ENCODE measurements around the gene ARHGAP30.
"Not testable (repeated sequence)": the region's sequence is repeated elsewhere in the genome, so short reads cannot be mapped to it uniquely, and the experiment has no call there.

ARHGAP30 gene

GRCh38 chr1:161070761-161071160 is 1.1 kb upstream of the ARHGAP30 start:
- DNase-seq (ENCODE audit: low read depth in 2 of 2, low spot score in 1 of 2): no peak

DNA sequence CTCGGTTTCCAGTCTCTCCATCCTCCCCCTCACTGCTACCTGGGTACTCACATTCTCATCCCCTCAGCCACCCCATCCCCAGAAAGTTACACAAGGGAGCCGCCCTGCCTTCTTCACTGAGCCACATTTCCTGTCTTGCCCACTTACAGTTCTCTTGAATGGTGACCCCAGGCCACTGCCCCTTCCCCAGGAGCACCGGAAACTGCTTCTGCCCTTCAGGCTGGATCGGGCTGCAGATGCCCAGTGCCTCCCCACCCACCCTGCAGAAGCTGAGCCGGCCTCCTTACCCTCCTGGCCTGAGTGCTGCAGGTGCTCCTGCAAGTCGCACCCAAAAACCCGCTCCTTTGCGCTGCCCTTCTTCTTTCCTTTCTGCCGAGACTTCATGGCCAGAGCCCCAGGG is 450 bp downstream of the ARHGAP30 start:
- DNase-seq (ENCODE audit: low read depth in 2 of 2, low spot score in 1 of 2): no peak

GRCh38 chr1:161068306-161069234 is 1.1 kb downstream of the ARHGAP30 start:
- peak; percentile 53 to 70 for DNase-seq (ENCODE audit: low read depth in 2 of 2, low spot score in 1 of 2)

- DNase-seq (ENCODE audit: low read depth in 2 of 2, low spot score in 1 of 2): no peak
These were observed 3.0 kb downstream of the ARHGAP30 start for GRCh38 chr1:161066694-161067093.

GRCh38 chr1:161065681-161066080 is 4.0 kb downstream of the ARHGAP30 start:
- DNase-seq (ENCODE audit: low read depth in 2 of 2, low spot score in 1 of 2): not testable (repeated sequence)

GRCh38 chr1:161063936-161064335 is 5.8 kb downstream of the ARHGAP30 start:
- not testable (repeated sequence) for DNase-seq (ENCODE audit: low read depth in 2 of 2, low spot score in 1 of 2)

DNA sequence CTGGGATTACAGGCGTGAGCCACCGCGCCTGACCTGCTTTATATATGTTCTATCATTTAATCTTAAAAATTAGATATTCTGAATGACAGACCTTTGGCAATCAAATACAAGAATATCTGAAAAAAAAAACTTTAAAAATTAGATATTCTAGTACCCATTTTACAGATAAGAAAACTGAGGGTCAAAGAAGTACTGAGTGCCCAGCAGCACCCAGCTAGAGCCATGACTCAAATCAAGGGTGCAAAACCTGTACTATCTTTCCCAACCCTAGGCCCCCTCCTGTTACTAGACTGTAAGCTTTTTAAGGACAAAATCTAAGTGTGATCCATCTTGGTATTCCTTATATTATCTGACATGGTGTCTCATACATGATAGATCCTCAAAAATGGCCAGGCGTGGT is 8.3 kb downstream of the ARHGAP30 start:
- DNase-seq (ENCODE audit: low read depth in 2 of 2, low spot score in 1 of 2): no peak

- no peak for DNase-seq (ENCODE audit: low read depth in 2 of 2, low spot score in 1 of 2)
These were observed 10.4 kb downstream of the ARHGAP30 start for GRCh38 chr1:161059293-161059692.

DNA sequence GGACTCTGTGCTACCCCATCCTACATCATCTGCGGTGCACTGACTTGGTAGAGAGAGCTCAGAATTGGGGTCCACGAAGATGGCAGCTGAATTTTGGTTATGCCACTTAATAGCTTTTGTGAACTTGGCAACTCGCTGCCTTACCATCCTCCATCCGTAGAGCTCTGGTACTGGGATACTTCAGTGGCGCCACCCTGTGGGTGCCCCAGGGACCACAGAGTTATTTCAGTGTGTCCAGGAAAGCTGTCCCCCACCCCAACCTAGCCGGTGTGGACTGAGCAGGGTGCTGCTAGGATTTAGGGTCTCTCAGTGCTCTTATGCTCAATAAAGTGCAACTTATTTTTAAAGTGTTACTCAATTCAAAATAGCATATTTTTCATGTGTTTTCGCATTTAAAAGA is 14.9 kb downstream of the ARHGAP30 start:
- no peak for DNase-seq (ENCODE audit: low read depth in 2 of 2, low spot score in 1 of 2)

DNA sequence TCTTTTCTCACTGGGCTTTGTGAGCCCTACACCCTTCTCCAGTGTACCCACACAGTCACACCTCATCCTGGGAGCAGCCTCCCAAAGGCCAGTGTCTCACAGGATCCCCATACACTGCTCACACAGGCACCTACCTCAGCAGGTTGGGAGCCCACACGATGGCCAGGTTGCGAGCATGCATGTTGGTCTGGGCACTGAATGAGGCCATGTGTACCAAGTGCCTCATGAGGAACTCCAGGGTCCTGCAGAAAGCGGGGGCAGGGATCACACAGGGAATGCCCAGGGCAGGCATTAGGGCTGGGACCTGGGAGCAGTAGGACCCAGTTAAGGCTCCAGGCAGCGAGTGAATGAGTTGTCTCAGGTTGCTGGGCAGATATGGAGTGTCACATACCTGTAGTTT is 15.5 kb downstream of the ARHGAP30 start:
- DNase-seq (ENCODE audit: low read depth in 2 of 2, low spot score in 1 of 2): no peak

- DNase-seq (ENCODE audit: low read depth in 2 of 2, low spot score in 1 of 2): no peak
These were observed 16.8 kb downstream of the ARHGAP30 start for GRCh38 chr1:161052899-161053298.

DNA sequence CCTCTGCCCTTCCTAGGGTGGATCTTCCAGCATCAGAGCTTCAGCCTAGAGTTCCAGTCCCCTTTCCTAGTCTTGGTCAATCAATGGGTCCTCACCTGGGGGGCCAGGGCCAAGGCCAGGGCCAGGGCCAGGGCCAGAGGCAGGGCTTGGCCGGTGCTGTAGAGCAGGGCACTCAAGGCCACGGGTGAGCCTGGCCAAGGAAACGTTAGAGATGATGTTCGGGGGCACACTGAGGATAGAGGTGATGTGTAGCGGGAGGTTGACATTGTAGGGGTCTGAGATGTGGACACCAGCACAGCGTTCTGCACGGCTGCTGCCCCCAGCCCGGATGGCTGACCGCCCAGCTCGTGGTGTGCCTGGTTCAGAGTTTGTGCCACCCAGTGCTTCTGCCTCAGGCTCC is 18.5 kb downstream of the ARHGAP30 start:
- DNase-seq (ENCODE audit: low read depth in 2 of 2, low spot score in 1 of 2): no peak

DNA sequence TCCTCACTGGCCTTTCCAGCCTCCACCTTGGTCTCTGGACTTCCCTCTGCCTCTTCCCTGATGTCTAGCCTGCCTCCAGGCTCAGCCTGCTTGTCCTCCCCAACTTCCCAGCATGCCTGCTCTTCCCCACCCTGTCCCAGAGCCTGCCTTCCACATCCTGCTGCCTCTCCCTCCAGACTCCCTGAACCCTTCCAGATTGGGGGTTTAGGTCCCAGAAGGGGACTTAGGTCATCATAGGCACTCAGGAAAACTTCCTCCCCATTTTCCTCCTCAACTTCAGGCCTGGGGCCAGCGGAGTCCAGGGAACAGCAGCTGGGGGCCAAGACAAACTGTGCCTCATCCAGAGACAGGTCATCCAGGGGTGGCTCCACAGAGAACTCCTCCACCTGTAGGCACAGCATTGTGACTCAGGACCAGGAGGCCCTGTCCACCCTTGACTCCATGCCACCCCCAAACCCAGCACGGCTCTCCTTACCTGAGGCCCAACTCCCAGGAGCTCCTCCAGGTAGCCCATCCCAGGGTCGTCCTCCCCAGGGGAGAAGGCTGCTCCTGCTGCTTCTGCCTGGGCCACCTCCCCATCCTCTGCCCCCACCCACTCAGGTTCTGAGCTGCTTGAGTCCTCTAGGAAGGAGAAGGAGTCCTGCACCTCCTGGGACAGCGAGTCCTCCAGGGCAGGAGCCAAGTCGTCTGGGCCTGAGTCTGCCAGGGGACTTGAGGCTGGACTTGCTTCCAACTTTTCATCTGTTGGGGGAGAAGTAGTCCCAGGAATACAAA is 20.6 kb downstream of the ARHGAP30 start:
- DNase-seq (ENCODE audit: low read depth in 2 of 2, low spot score in 1 of 2): no peak

DNA sequence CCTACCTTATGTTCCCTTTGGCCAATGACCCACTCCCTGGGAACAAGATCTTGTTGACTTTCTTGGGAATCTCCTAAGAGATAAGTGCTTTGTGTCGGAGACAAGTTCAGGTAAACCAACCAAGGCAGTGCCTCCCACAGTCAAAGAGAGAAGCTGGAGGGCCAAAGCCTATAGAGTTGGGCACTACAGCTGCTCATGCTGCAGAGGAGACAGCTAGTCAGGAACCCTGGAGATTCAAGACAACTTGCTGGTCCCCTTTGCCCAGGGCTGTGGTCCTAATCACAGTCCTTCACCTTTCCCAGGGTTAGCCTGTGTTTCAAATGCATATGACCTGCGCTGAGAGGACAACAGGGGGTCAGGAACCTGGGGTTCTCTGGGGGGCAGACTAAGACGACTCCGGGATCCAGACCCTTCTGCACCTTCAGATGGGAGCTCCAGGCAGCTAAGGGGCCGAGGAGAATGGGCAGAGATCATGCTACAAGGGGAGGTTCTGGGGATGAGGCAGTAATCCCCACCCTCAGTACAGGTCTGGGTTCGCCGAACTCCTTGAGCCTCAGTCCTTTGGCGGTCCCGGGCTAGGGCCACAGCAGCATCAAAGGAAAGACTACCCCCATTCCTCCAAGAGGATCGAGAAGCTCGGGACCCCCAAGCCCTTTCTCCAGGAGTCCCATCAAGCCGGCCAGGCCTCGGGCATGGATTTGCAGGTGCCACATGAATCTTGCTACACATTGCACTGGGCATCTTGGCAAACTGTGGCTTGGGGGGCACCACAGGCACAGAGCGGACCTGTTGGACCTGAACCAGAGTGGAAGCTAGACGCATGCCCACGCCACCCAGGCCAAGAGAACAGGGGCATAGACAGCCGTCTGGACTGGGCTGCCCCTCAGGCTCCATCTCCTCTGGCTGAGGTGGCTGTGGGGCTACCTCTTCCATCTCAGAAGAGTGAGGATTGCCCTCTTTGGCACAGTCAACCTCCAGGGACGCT is 22.0 kb downstream of the ARHGAP30 start:
- DNase-seq (ENCODE audit: low read depth in 2 of 2, low spot score in 1 of 2): no peak

DNA sequence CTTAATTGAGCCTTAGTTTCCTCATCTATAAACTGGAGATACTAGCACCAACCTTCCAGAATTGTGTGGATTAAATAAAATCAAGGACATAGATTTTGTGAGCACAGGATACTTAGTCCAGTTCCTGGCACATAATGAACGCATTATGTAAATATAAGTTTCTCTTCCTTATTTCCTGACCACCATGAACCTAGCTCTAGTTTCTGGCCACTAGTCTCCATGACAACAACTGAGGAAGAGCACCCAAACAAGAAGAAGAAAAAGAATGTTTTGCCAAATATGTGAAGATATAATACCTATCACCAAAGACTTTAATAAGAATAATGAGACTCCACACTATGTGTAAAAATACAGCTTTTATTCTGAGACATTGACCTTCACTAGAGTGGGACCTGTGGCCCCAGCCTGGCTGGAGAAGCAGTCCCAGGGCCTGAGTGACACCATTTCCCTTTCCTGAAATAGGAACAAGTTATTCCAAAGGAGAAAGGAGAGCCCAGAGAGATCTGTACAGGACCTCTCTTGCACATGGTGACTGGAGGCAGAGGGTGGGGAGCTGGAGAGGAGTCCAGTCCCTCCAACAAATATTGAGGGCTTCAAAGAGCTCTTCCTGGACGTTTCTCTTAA is 23.0 kb downstream of the ARHGAP30 start:
- DNase-seq (ENCODE audit: low read depth in 2 of 2, low spot score in 1 of 2): no peak

DNA sequence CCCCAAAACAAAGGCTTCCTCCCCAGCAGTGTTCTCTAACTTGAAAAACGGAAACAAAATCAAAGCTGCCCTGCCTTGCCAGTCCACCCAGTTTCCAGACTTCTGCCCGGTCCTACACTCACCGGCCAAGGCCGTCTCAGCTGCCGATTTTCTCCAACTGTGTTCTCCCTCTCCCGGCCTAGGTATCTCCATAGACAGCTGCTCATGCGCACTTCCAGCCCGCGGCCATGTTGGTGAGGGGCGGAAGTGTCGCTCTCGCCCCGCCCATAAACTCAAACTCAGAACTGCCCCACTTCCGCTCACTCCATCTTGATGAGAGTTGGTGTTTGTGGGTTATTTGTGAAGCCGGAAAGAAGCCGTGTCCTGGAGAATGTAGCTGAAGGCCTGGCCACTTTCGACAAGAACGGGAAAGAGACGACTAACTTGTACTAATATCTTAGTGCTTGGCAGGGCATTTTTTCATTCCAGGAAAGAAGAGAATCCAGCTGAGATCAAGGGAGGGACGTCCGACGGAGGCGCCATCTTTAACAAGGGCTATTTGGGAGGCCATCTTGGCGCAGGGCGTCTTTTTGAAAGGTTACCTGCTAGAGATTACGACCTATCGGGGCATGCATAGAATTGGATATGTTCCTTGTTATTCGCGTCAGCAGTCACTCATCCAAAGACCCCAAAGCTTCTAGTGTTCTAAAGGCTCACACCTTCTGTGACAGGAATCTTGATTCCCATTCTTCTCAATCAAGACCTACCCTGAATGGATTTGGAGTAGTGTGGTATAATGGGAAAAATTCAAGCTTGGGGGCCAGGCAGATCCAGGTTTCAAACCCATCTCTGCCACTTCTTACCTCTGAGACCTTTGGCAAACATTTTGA is 23.7 kb downstream of the ARHGAP30 start, which contains the start of gene USF1:
Gene USF1 (minus strand): TSS at position 242 of the 869 bp plus-strand sequence. CDS start 2,702 bp downstream, outside the sequence.
- peak; percentile 82 for DNase-seq (ENCODE audit: low read depth in 2 of 2, low spot score in 1 of 2)

- DNase-seq (ENCODE audit: low read depth in 2 of 2, low spot score in 1 of 2): peak; percentile 18 to 35
These were observed 24.6 kb downstream of the ARHGAP30 start for GRCh38 chr1:161044908-161045735.

DNA sequence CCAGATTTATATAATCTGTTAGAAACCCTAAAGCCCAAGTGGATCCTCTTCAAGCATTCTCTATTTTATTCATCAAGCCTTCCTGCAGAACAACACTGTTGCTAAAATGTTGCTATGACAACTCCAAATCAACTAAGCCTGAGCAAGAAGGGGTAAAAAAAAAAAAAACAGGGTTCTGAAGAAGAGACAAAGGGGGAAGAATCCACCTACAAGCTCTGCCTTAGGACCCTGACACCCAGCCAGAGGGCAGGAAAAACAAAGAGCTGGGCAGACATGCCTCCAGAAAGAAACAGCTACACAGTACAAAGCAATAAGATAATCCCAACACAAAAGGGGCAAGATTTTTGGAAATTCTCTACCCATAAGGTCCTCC is 25.2 kb downstream of the ARHGAP30 start:
- no peak for DNase-seq (ENCODE audit: low read depth in 2 of 2, low spot score in 1 of 2)

DNA sequence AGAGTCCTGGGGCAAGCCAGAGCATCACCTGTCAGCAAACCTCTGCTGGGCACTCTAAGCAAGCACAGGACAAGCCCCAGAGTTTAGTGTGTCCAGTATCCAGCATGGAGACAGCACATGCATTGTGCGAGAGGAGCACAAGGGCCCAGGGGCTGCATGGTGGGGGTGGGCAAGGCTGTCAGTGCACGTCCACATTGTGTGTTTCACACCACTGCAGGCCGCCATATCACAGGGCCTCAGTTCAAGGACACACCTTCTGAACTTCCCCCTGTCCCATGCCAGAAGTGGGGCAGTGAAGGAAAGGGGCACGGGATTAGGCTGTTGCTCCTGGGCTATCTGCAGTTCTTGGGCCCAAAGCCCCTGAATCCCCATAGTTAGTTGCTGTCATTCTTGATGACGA is 30.1 kb downstream of the ARHGAP30 start:
- no peak for DNase-seq (ENCODE audit: low read depth in 2 of 2, low spot score in 1 of 2)
